HUDEP-2 (cell line): Measurements from ENCODE around the gene GCM1.

Experiments used
- DNase-seq, 76 experiments: peaks; one replicate each; lab custom pipeline; 2025; ENCODE audit not compliant: unreplicated experiment in 76 of 76; lab: John Stamatoyannopoulos, UW

GCM1 gene

DNA sequence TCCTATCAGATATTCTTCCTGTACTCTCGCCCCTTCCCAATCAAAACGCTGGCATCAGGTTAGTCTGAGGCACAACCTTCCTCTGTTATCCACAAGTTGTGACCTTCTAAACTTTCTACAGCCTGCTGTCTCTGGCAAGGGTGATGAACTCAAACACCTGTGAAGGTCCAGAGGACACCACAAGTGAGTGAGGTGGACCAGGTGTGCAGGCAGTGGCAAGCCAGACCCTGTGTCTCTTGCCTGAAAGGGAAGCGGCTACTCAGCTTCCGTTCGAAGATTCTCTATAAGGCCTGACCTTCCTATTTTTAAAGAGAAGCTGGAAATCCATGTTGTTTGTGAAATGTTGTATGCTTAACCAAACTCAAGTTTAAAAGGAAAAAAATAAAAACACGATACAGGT is 36.8 kb downstream of the GCM1 start:
- no peak for DNase-seq

- DNase-seq = no peak
Measured at GRCh38 chr6:53109612-53110011, 39.0 kb downstream of the GCM1 start.

DNA sequence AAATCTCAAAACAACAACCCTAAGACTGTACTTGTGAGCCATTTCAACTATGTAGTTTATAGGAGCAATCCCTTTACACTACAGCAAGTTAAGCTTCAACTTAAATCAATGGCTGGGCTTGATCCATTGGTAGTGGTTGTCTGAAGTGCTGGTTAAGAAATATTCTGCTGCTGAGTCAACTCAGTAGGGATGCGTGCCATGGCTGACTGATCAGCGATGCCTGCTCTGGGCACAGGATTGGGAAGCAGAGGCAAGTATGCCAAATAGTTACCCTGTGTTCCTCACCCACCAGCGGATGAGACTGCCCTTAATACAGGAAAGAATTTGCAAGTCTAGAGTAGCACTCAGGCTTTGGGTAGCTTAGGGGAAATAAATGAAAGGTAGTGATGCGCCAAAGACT is 41.5 kb downstream of the GCM1 start:
- no peak for DNase-seq

DNA sequence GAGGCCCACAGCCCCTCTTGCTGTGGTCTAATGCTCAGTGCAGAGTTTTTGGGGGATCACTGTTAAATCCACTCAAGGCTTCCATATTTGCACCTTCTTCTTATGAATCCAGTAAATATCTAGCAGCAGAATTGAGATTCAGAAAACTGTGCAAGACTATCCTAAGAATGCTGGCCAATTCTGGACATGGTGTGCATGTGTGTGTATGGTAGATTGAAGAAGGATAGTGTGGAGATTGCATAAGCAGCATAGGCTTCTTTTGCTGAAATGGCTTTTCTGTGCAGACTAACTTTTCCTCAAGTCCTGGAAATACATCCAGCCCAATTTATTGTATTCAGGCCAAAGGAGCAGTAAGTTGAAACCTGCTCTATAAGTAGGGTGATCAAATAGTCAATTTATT is 43.7 kb downstream of the GCM1 start:
- no peak for DNase-seq

DNA sequence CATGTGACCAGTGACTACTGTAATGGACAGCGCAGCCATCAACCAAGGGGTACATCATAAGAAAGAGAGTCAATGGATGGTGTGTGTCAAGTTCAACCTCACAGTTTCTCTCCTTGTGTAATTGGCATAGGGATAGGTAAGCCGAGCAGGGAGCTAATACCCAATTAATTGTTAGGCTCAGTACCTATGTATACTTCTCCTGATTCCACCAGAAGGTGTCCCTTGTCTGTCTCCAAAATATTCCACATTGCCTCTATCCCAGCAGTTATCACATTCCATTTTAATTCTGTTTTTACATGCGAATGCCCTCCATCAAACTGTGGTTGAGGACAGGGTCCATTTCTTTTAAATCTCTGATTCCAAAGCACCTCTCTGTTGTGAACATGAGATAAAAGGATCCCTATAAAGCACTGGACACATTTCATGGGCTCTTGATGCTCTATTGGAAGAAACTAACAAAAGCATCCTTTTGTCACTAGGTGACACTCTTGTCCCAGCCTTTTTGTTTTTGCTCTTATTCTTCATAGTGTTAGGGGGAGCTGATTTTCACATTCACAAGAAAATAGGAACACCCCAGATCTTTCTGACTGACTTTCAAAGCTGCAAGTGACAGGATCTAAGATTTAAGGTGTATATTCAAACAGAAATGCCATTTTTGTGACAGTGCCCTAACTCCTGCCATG is 44.5 kb downstream of the GCM1 start:
- DNase-seq = peak in 7 of 76 experiments; percentile 2 to 20 (median 15)

DNA sequence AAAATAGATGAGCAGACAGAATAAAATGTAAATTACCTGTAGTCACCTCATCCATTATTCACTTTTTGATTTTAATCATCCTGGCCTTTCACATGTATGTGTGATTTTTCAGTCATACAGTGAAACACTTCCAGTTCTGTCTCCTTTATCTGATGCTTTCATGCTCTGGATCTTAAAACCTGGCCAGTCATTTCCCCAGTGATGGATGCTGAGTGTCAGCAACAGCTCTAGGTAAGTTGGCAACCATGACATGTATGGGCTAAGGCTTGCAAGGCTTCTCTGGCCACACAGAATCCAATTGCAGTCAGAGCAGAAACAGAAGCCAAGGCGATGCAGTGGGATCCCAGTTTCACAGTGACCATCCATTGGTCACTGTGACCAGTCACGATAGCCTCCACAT is 47.6 kb downstream of the GCM1 start:
- no peak for DNase-seq

DNA sequence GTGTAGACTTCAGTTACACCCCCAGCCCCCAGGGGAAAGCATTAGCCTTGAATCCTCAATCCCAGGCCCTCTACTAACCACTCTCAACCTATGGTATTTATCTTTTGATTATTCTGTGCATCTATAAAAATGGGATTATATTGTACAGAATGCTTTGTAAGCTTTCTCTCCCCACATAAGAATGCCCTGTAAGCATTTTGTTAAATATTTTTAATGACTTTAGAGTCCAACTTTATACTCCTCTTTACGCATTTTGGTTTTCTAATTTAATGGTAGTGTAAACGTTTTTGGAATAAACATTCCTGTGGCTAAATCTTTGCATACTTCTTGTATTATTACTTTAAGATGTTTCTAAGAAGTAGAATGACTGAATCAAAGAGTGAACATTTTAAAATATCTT is 48.1 kb downstream of the GCM1 start:
- no peak for DNase-seq

- no peak for DNase-seq
Measured at GRCh38 chr6:53095716-53096115, 52.9 kb downstream of the GCM1 start.

- DNase-seq = no peak
Measured at GRCh38 chr6:53095270-53095669, 53.4 kb downstream of the GCM1 start.

GRCh38 chr6:53090576-53090975 is 58.1 kb downstream of the GCM1 start:
- no peak for DNase-seq

- DNase-seq = no peak
Measured at GRCh38 chr6:53089948-53090347, 58.7 kb downstream of the GCM1 start.

GRCh38 chr6:53086302-53086701 is 62.3 kb downstream of the GCM1 start:
- DNase-seq = no peak

- DNase-seq = no peak
Measured at GRCh38 chr6:53080813-53081212, 67.8 kb downstream of the GCM1 start.
